ENCODE measurements around the gene RYK.

The RYK gene

DNA sequence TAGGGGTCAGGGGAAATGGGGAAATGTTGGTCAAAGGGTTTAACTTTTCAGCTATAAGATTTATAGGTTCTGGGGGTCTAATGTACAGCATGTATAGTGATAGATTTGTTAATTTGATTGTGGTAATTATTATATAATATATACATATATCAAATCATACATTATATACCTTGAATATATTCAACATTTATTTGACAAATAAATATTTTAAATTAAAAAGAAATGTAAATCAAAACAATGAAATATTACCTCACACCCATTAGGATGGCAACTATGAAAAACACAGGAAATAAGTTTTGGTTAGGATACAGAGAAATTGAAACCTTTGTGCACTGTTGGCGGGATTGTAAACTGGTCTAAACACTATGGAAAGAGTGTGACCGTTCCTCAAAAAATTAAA is 135.9 kb downstream of the RYK start:
- H3K36me3 ChIP-seq (ENCODE audit: control insufficient read depth, insufficient read depth, low read length), result no peaks in the 10 kb centered on the region
- peaks cover 4% of the 10 kb centered on the region for H3K9me3 ChIP-seq (ENCODE audit: control insufficient read depth, insufficient read depth, low read depth, low read length)
- H3K27ac ChIP-seq (ENCODE audit: low read depth, low read length), result no peak overlapping the region
- H3K4me3 ChIP-seq (ENCODE audit: low read depth, low read length), result no peak overlapping the region
- H3K27me3 ChIP-seq (ENCODE audit: control insufficient read depth, insufficient read depth, low read length), result no peaks in the 10 kb centered on the region
- H3K4me1 ChIP-seq (ENCODE audit: control insufficient read depth, insufficient read depth, low read length), result no peaks in the 10 kb centered on the region
- H3K9ac ChIP-seq (ENCODE audit: low read length), result no peak overlapping the region

DNA sequence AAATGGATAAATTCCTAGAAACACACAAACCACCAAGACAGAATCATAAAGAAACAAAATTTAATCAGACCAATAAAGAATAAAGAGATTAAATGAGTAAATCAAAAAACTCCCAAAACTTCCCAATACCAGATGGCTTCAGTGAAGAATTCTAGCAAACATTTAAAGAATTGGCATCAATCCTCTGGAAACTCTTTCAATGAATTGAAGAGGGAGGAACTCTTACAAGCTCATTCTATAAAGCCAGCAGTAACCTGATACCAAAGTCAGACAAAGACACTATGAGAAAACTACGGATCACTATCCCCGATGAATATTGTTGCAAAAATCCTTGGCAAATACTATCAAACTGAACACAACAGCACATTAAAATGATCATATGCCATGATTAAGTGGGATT is 139.0 kb downstream of the RYK start:
- no peak overlapping the region for H3K27ac ChIP-seq (ENCODE audit: low read depth, low read length)
- H3K27me3 ChIP-seq (ENCODE audit: control insufficient read depth, insufficient read depth, low read length), result no peaks in the 10 kb centered on the region
- H3K9me3 ChIP-seq (ENCODE audit: control insufficient read depth, insufficient read depth, low read depth, low read length), result no peaks in the 10 kb centered on the region
- no peak overlapping the region for H3K4me3 ChIP-seq (ENCODE audit: low read depth, low read length)
- no peaks in the 10 kb centered on the region for H3K4me1 ChIP-seq (ENCODE audit: control insufficient read depth, insufficient read depth, low read length)
- H3K9ac ChIP-seq (ENCODE audit: low read length), result no peak overlapping the region
- H3K36me3 ChIP-seq (ENCODE audit: control insufficient read depth, insufficient read depth, low read length), result no peaks in the 10 kb centered on the region

- Histone ChIP-seq H3K9me3 (ENCODE audit: control insufficient read depth, insufficient read depth, low read depth, low read length) (no peaks in the 10 kb centered on the region), H3K27me3 (ENCODE audit: control insufficient read depth, insufficient read depth, low read length) (no peaks in the 10 kb centered on the region), H3K36me3 (ENCODE audit: control insufficient read depth, insufficient read depth, low read length) (no peaks in the 10 kb centered on the region), H3K9ac (ENCODE audit: low read length) (no peak overlapping the region), H3K4me3 (ENCODE audit: low read depth, low read length) (no peak overlapping the region), H3K4me1 (ENCODE audit: control insufficient read depth, insufficient read depth, low read length) (no peaks in the 10 kb centered on the region), H3K27ac (ENCODE audit: low read depth, low read length) (no peak overlapping the region)
These were observed 139.7 kb downstream of the RYK start for GRCh38 chr3:134110963-134111362.
